H1 (cell line): Measurements from ENCODE around the gene POLDIP2. TPM values are rescaled to one million over a fixed set of nuclear protein-coding genes. Genes with fewer than 3 reads are reported as not detected.

Experiments
- JUN ChIP-seq: IDR thresholded peaks from 2 replicates; pipeline ENCODE4 v1.6.1; 2011; ENCODE audit warnings: low read depth, mild to moderate bottlenecking, improper control_type of control experiment, low read length
- JUND ChIP-seq: IDR thresholded peaks from 2 replicates; pipeline ENCODE4 v1.6.1; 2011; ENCODE audit warnings: mild to moderate bottlenecking, improper control_type of control experiment, low read length
- KDM5A ChIP-seq: fragments of 200-600 bp; IDR thresholded peaks from 2 replicates; pipeline ENCODE4 v1.7.1; 2012; ENCODE audit warnings: mild to moderate bottlenecking, low read length, inconsistent platforms, mixed read lengths
- PHF8 ChIP-seq: fragments of 200-600 bp; sonication (generic); conservative IDR thresholded peaks from 2 replicates; pipeline ENCODE4 v1.7.1; 2012; ENCODE audit warnings: low read depth, mild to moderate bottlenecking, inconsistent platforms, low read length, moderate library complexity
- SAP30 ChIP-seq: fragments of 300-600 bp; sonication (generic); IDR thresholded peaks from 2 replicates; pipeline ENCODE4 v1.7.1; 2012; ENCODE audit warnings: low read length, moderate library complexity, mild to moderate bottlenecking, inconsistent platforms; ENCODE audit not compliant: insufficient read depth, insufficient replicate concordance
- SP1 ChIP-seq: IDR thresholded peaks from 2 replicates; pipeline ENCODE4 v1.6.1; 2011; ENCODE audit warnings: low read depth, low read length
- TCF12 ChIP-seq: IDR thresholded peaks from 2 replicates; pipeline ENCODE4 v1.6.1; 2011; ENCODE audit warnings: low read depth, mild to moderate bottlenecking, low read length
- YY1 ChIP-seq: IDR thresholded peaks from 2 replicates; pipeline ENCODE4 v1.6.1; 2011; ENCODE audit warnings: low read depth, mild to moderate bottlenecking, low read length
- polyA plus RNA-seq, 7 experiments: library from polyadenylated mRNA; depleted of rRNA in 3 of 7; stranded (reverse) in 5 of 7; unstranded in 2 of 7; fragments of >200 nt in 5 of 7; fragments of 200-250 nt in 2 of 7; gene quantifications; 1 replicate in 5 of 7; 2 replicates in 1 of 7; 4 replicates in 1 of 7; pipeline versions ENCODE4 v1.2.1 to v1.2.3, GENCODE V29; 2011 to 2013; ENCODE audit warnings: missing spikeins in 2 of 7, mixed read lengths in 2 of 7
- total RNA-seq: library from RNA; stranded (reverse); fragmentation: NEBNext Ultra II Directional; extraction: Animal tissue kit (Norgen Biotek cat#: 25700); gene quantifications from 2 replicates; pipeline ENCODE4 v1.2.1, GENCODE V29; 2021

The POLDIP2 gene
- total and polyA plus RNA-seq, 2 of the 8 experiments (the other 6 are each of a cell fraction or from before 2014, with no cell fraction given): 74.0 to 76.1 TPM

GRCh38 chr17:28363186-28363585 is 5.9 kb upstream of the POLDIP2 start (continued):
- TF ChIP-seq PHF8 (no peak), YY1 (no peak), JUND (no peak), JUN (no peak), SAP30 (no peak), TCF12 (no peak), KDM5A (no peak), SP1 (no peak)
